HG03565 (cell line): ENCODE results near the gene SLC35F4.
A peak's percentile ranks its signal among the peaks of the same experiment; 100 is the strongest.

Experiments used
- ATAC-seq: cut with Tn5 transposase; IDR thresholded peaks from one replicate; pipeline ENCODE4 v1.9.1; 2021; ENCODE audit warnings: mild to moderate bottlenecking, moderate library complexity; ENCODE audit not compliant: unreplicated experiment

Gene SLC35F4

GRCh38 chr14:57848786-57849185 lies 17.1 kb downstream of the SLC35F4 start:
- no peak for ATAC-seq

GRCh38 chr14:57848353-57848752 lies 17.5 kb downstream of the SLC35F4 start:
- no peak for ATAC-seq

- no peak for ATAC-seq
Observed at GRCh38 chr14:57847706-57848105, 18.2 kb downstream of the SLC35F4 start.

- no peak for ATAC-seq
Observed at GRCh38 chr14:57847096-57847495, 18.8 kb downstream of the SLC35F4 start.

- no peak for ATAC-seq
Observed at GRCh38 chr14:57846596-57846995, 19.3 kb downstream of the SLC35F4 start.

DNA sequence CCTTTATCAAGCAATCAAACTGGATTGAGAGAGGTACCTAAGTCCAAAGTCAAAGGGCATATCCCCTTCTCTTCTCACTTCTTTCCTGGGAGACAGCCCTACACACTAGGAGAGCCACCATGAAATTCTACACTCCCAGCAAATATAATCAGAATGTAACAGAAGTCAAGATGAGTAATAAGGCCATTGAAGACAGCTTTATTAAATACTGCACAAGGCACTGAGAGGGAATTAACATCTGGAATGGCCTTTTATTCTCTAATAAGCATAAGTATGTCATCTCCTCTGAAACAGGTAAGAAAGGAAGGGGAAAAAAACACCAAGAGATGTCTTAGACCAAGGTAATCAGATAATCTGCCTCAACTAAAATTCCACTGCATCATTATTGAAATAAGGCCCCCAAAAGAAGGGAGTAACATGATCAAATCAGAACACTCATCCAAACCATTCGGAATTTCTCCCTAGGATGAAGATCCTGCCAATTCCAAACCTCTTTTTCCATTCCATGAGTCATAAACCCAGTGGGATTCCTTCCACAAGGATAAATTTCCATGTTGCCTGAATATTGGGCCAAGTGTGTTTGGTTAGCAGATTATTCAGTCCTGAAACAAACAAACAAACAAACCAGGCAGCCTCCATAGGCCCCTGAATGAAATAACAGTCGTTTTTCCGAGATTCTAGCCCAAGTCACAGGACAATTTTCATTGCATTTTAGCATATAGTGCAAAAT lies 19.9 kb downstream of the SLC35F4 start:
- no peak for ATAC-seq

DNA sequence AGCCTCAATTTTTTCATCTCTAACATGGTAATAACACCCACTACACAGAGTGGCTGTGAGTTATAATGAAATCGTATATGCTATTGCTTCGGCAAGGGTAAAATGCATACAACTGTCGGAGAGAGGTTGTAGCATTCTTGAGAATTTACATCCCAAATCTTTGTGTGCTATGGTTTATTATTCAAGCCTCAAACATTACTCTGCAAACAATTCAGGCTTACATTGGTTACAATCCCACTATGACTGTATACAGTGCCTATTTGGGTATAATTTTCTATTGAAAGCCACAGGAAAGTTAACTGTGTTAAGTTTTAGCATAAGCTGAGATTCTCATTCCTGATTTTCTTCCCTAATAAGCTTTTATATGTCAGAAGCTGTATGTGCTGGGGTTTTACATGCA lies 20.6 kb downstream of the SLC35F4 start:
- no peak for ATAC-seq

GRCh38 chr14:57837267-57837666 lies 28.6 kb downstream of the SLC35F4 start:
- no peak for ATAC-seq

DNA sequence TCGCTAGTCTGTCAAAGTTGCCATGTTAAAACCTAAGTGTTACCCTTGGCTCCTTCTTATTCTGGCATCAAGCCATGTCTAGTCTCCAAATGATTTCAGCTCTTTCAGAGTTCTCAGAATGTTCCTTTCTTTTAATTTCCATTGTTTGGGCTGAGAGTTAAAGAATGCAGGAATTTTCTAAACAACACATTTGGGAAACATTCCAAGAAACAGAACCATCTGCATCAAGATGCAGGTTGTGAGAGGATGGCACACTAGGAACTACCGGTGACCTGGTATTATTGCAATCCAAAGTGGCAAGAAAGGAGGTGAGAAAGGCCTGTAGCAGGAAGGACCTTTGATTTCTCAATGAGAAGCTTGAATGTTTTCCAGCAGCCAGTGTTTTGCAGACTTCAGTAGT lies 30.1 kb downstream of the SLC35F4 start:
- ATAC-seq, result no peak

DNA sequence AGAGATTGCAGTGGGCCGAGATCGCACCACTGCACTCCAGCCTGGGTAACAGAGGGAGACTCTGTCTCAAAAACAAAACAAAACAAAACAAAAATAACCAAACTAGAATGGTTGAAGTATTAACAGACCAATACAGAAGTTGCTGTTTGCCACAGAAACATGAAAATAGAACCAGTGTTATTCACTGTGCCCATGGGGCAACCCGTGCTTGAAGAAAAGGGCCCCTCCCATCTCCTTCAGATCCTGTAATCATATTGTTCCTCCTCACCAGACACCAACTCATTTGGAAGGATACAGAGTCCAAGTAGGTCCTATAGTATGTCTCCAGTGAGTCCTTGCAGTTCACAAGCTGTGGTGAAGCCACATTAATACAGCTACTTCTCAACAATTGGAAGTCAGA lies 30.9 kb downstream of the SLC35F4 start:
- no peak for ATAC-seq

GRCh38 chr14:57834001-57834598 lies 31.8 kb downstream of the SLC35F4 start:
- ATAC-seq, result no peak

DNA sequence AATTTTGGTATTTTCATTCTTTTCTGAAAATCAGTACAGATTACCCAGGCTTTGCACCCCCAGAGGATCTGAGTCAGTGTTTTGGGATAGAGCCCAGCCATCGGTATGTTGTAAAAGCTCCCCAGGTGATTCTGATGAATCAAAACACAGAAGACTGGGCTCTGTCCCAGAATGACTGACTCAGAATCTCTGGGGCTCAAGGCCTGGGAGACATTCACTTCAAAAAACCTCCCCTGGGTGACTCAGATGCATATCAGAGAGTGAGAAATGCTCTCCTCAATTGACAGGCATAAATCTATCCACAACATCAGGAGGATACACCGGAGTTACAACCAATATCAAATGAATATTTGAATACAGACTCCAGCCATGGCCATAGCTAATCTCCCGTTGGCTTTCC lies 32.6 kb downstream of the SLC35F4 start:
- ATAC-seq, result no peak

DNA sequence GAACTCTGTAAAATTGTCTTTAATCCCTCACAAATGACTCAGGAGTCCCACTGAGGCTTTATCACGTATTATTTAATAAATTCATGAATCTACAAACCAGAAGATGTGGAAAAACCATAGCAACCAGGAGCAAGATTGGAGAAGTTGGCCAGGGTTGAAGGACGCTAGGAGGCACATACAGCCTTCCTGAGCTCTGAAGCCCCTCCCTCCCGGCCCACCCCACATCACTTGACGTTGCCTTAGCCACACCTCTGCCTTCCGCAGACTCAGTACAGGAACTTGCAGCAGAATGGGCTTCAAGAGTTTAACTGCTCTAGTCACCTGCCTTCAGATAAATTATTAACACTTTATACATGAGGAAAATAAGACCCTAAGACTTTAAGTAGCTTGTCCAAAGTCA lies 33.9 kb downstream of the SLC35F4 start:
- ATAC-seq, result no peak

DNA sequence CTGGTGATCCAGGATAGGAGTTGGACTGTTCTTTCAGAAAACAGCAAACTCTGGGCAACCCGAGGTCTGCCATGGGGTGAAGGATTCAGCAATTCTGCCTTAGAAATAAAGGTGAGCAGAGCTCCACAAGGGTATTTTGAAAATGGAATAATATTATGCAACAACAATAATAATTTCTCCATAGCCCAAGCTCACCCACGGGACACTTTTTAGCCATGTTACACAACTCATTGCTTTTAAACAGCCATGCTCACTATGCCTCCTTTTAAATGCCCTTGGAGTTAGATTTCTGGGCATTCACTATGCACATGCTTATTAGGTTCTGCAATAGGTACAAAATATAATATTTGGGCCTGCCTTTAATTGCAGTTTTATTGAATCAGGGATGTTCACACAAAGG lies 37.2 kb downstream of the SLC35F4 start:
- no peak for ATAC-seq

DNA sequence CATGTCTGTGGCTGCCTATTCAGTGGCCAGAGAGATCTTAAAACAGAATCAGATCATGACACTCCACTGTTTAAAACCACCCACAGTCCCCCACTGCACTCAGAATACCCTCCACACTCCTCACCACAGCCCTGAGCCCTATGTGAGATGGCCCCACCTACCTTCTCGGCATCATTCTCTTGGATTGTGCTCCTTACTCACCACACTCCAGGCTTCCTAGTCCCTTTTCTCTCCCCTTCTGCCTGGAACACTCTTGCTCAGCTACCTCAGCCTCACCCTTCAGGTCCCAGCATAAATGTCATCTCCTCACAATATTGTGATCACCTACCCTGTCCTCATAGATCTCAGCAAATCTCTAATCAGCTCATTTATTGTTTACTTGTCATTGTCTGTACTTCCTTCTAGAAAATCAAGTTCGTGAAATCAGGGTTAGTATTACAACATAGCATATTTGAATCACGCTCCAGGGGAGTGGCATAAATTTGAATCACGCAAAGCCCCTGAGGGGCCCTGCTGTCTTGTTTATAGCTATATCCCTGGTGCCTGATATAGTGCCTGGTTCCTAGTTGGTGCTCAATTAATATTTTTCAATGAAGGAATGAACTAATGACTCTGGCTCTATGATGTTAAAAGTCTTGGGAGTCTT lies 42.8 kb downstream of the SLC35F4 start:
- no peak for ATAC-seq

- no peak for ATAC-seq
Observed at GRCh38 chr14:57822081-57822480, 43.8 kb downstream of the SLC35F4 start.

GRCh38 chr14:57820581-57820980 lies 45.3 kb downstream of the SLC35F4 start:
- no peak for ATAC-seq

- no peak for ATAC-seq
Observed at GRCh38 chr14:57818511-57818910, 47.4 kb downstream of the SLC35F4 start.

DNA sequence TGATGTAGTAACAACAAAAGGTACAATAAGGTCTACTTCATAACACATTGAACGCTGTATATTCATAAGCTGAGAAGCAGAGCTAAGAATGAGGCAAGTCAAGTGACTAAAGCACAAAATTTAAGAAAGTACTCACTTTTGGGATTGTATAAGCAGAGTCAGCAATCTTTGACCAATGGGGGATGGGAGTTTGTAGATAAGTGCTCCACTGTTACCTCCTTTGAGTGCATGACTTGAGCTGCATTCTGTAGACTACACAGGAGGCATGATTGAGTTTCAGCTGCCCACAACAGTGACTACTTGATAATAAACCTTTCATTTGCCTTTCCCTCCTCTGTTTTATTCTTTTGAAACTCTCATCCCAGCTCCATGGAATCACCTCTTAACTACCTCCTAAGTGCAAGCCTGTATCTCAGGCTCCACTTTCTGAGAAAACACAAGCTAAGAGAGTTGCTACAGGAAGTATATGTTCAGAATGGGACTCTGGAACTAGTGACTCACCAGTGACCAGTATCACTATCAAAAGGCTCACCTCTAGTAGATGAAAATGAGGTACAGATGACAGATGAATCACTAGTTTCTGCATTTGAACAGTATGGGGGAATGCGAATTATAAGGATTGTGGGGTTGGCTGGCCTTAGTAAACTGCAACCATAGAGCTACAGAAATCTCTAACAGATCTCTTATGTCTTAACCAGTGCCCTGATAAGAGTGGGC lies 49.2 kb downstream of the SLC35F4 start:
- ATAC-seq, result peak; percentile 49

DNA sequence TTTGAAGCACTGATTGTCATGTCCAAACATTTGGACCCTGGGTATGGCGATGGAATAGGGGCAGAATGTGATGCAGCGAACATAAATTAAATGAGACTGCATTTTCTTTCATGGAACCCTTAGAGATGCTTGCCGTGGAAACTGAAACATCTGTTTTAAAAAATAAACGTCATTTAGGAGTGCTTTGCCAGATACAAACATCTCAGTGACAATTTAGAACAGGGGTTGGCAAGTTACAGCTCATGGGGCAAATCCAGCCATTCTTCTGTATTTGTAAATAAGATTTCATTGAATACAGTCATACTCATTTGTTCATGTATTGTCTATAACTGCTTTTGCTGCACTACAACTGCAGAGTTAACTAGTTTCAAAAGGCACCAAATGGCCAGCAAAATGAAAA lies 51.2 kb downstream of the SLC35F4 start:
- no peak for ATAC-seq

DNA sequence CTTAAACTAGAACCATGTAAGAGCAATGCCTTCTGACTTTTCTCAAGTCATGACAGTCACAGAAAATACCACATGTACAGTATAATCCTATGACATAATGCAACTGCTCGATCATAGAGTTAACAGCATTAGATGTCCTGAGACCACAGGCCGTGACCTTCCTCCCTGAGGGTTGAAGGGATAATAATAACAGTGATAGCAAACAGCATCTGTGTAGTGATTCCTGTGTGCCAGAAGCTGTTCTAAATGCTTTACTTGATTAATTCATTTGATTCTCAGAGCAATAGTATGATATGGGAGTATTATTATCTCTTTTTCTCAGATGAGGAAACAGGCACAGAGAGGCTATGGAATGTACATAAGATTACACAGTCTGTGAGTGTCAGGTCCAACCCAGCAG lies 53.2 kb downstream of the SLC35F4 start:
- ATAC-seq, result no peak
